ENCODE measurements around the gene NOX5.

Gene NOX5

GRCh38 chr15:69026355-69026754, 11.9 kb downstream of the NOX5 start:
- DNase-seq = no peak

DNA sequence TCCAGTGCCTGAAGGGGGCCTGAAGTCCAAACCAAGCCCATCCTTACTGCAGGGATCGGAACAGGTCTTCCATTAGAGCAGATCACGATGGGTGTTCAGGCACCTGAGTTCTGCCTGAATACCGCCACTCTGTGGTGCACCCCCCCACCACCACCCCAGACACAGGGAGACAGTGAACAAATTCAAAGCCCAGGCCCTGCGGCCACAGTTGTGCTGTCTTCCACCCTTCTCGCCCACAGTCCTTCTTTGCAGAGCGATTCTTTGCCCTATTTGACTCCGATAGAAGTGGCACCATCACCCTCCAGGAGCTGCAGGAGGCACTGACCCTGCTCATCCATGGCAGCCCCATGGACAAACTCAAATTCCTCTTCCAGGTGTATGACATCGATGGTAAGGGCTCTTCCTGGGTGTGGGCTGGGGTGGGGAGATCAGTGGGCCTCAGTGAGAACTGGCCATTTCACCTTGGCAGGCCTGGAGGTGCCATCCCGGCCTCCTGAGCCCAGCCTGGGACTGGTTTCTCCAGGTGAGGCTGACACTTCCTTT, 13.6 kb downstream of the NOX5 start:
- DNase-seq = no peak

- DNase-seq = peak; percentile 44 to 57
Observed at GRCh38 chr15:69031013-69032001, 16.8 kb downstream of the NOX5 start.

GRCh38 chr15:69032031-69032430, 17.5 kb downstream of the NOX5 start:
- no peak for DNase-seq

- DNase-seq = no peak
Observed at GRCh38 chr15:69032703-69033373, 18.3 kb downstream of the NOX5 start.

- DNase-seq = peak in 1 of 2 experiments; percentile 19
Observed at GRCh38 chr15:69034352-69034751, 19.9 kb downstream of the NOX5 start.

DNA sequence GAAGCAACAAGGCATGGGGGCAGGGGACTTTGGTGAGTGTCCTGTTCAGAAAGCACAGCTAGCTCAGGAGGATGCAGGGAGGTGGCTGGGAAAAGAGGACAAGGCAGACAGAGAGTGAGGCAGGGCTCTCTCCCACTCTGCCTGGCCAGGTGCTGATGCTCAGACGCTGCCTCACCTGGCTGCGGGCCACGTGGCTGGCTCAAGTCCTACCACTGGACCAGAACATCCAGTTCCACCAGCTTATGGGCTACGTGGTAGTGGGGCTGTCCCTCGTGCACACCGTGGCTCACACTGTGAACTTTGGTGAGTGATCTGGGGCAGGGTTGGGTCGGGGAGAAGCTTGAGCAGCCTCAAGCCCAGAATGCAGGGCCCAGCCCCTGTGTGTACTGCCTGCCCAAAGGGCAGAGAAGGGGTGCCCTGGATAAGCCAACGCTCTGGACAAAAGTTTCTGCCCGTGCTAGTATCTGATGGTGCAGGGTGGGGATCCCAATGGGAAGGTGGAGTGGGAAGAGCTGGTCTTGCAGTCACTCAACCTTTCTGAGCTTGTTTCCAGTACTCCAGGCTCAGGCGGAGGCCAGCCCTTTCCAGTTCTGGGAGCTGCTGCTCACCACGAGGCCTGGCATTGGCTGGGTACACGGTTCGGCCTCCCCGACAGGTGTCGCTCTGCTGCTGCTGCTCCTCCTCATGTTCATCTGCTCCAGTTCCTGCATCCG, 20.9 kb downstream of the NOX5 start:
- DNase-seq = no peak

DNA sequence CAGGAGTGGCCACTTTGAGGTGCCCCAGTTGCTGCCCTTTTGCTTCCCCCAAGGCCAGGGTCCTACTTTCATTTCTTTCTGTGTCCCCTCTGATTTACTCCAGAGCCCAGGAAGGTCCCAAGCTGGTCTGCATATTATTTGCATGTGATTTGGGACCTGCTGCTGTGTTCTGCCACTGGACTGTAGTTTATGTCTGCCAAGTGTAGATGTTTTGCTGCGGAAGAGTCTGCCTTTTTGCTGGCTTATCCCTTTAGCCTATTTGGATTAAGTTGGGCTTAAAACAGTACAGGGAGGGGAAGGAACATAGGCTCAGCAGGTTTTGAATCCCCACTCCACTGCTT, 21.4 kb downstream of the NOX5 start:
- DNase-seq = no peak

GRCh38 chr15:69036826-69037225, 22.3 kb downstream of the NOX5 start:
- no peak for DNase-seq

DNA sequence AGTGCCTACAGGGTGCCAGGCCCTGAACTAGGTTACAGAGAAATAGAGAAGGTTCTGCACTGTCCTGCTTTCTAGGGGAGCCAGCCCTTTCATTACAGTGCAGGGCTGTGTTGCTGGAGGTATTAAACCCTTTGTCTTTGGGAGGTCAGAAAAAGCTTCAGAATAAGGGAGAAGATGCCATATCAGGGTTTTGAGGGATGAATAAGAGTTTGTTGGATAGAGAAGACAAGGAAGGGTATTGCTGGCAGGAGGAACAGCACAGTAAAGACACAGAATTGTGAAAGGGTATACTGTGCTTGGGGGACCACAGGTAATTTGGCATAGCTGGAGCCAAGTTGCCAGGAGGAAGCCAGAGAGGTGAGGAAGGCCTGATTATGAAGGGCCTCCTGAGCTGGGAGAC, 23.0 kb downstream of the NOX5 start:
- DNase-seq = no peak

GRCh38 chr15:69037977-69038376, 23.5 kb downstream of the NOX5 start:
- DNase-seq = no peak

- no peak for DNase-seq
Observed at GRCh38 chr15:69038508-69038907, 24.0 kb downstream of the NOX5 start.

- no peak for DNase-seq
Observed at GRCh38 chr15:69039516-69040225, 25.2 kb downstream of the NOX5 start.

GRCh38 chr15:69042531-69042930, 28.0 kb downstream of the NOX5 start:
- no peak for DNase-seq

- no peak for DNase-seq
Observed at GRCh38 chr15:69045802-69046201, 31.3 kb downstream of the NOX5 start.

DNA sequence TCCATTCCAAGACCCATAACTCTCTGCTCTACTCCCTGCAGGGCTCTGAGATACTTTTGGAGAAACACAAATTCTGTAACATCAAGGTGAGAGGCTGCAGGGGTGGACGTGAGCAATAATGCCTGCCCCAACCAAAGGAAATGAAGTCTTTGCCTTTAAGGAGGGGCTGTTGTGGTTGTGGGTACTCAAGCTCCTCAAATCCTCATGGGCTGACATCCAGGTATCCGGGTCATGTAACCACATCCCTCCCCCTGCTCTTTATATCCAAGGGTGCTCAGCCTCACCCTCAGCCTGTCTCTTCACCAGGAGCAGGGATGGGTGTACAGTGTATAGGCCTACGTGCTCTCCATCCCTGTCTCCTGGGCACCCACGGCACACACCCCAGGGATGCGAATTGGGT, 32.3 kb downstream of the NOX5 start:
- DNase-seq = no peak

DNA sequence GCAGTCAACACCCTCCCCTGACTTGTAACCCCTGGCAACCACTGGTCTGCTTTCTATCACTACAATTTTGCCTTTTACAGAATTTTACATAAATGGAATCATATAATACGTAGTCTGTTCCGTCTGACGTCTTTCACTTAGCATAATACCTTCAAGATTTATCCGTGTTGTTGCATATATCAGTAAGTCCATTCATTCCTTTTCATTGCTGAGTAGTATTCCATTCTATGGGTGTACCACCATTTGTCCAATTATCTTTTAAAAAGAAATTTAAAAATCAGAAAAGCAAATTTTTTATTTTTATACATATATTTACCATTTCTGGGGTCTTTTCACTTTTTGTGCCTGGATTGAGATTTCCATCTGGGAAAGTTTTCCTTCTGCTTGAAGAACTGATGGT, 35.5 kb downstream of the NOX5 start:
- DNase-seq = no peak

GRCh38 chr15:69055251-69055650, 40.8 kb downstream of the NOX5 start:
- DNase-seq = no peak

DNA sequence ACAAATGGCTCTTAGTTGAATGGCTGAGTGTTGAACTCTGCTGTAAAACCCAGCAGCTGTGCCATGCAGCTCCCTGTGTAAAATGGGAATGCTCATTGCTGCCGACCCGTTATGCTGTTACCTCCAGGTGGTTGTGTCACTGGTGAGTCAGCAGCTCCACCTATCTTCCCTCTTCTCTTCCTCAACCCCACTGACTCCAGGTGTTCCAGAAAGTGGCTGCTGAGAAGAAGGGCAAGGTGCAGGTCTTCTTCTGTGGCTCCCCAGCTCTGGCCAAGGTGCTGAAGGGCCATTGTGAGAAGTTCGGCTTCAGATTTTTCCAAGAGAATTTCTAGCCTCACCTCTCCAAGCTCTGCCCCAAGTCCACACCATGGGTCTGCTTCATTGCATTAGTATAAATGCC, 41.9 kb downstream of the NOX5 start:
- no peak for DNase-seq

DNA sequence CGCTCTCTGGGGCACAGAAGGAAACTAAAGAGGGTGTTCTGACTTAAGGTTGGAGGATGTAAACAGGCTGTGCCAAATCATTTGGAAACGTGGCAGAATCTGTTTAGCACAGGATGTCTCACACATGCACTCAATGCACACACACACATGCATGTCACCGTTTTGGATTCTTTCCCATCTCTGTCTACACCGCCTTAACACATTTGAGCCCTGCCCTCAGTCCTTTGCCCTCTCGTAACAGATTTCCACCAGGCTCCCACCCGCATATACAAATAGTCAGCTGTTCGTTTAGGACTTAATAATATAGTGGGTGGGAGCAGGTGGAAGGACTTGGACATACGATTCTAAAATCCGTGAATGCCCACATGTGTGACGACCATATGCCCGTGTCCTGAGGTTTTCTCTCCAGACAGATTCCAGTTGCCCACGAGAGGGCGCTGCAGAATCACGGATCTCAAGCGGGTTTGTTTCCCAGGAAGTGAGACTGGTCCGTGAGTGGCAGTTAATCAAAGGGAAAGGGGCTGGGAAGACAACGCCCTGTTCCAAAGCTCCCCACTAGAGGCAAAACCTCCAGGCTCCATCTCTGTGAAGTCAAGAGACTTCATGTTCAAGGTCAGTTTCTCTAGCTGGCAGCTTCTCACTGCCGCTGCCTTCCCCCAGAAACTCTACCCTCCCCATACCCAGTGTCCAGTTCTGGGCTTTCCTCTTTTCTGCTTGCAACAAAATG, 44.5 kb downstream of the NOX5 start:
- DNase-seq = peak; percentile 83 to 87

DNA sequence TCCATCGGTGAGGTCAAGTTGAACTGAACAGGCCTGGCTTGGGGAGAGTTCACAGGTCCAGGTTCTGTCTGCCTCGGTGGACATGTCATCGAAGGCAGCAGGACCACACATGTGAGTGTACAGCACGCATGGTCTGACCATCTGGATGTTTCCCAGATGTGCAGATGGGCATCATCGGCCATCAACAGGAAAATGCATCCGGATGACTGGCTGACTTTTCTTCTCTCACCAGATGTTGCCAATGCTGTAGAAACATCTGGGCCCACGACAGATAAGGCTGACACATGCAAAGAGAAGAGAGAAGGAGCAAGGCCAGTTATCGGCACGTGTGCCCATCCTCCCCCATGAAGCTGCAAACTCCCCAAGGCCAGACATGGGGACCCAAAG, 45.1 kb downstream of the NOX5 start:
- no peak for DNase-seq

DNA sequence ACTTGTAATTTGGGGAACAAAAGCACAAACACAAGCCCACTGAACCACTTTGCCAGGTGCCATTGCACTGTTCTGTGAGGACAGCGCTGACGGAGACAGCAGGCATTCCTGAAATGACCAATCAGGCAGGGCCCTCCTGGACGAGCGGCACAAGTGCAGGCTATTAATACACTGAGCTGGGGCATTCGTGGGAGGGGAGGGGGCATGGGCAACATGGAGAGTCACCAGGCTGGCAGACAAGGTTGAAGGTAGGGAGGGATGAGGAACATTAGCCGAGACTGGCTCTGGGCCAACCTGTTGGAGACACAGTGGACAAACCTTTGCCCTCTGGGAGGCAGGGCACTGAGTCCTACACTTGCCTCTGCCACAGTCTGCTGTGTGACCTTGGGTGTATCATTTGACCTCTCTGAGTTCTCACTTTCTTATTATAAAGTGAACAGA, 45.6 kb downstream of the NOX5 start:
- DNase-seq = no peak

Measured in activated CD4-positive, alpha-beta T cell treated with anti-CD3 and anti-CD28 coated beads, Interleukin-2, amount 50 U/mL, for 48 hours (primary cell).